ENCODE measurements around the gene FAM168A.

Gene FAM168A

GRCh38 chr11:73542175-73542574 is 55.7 kb downstream of the FAM168A start:
- H3K9me3 ChIP-seq, result no peaks in the 10 kb centered on the region
- peak overlapping the region in 1 of 2 experiments; percentile 15 for H3K4me3 ChIP-seq (ENCODE audit: low read depth in 1 of 2, low read length in 1 of 2)
- H3K4me1 ChIP-seq (ENCODE audit: control insufficient read depth in 1 of 2, insufficient read depth in 1 of 2, low read depth in 1 of 2, low read length in 1 of 2), result peaks cover 39 to 61% of the 10 kb centered on the region in 2 experiments
- H3K27me3 ChIP-seq, result no peaks in the 10 kb centered on the region
- no peaks in the 10 kb centered on the region for H3K36me3 ChIP-seq
- no peak for TF ChIP-seq CTCF (IDR thresholded peaks at IDR 0.05)
- peak overlapping the region; percentile 67 for H3K27ac ChIP-seq

- H3K27ac ChIP-seq, result peak overlapping the region; percentile 75
- H3K4me1 ChIP-seq (ENCODE audit: control insufficient read depth in 1 of 2, insufficient read depth in 1 of 2, low read depth in 1 of 2, low read length in 1 of 2), result peaks cover 40 to 58% of the 10 kb centered on the region in 2 experiments
- H3K36me3 ChIP-seq, result no peaks in the 10 kb centered on the region
- H3K4me3 ChIP-seq (ENCODE audit: low read depth in 1 of 2, low read length in 1 of 2), result no peak overlapping the region
- no peak for TF ChIP-seq CTCF (IDR thresholded peaks at IDR 0.05)
- H3K27me3 ChIP-seq, result no peaks in the 10 kb centered on the region
- H3K9me3 ChIP-seq, result no peaks in the 10 kb centered on the region
These were observed 58.3 kb downstream of the FAM168A start for GRCh38 chr11:73539506-73540084.

- Histone ChIP-seq H3K36me3 (no peaks in the 10 kb centered on the region), H3K4me1 (ENCODE audit: control insufficient read depth in 1 of 2, insufficient read depth in 1 of 2, low read depth in 1 of 2, low read length in 1 of 2) (peaks cover 40 to 58% of the 10 kb centered on the region in 2 experiments), H3K27ac (peak overlapping the region; percentile 75), H3K9me3 (no peaks in the 10 kb centered on the region), H3K4me3 (ENCODE audit: low read depth in 1 of 2, low read length in 1 of 2) (no peak overlapping the region), H3K27me3 (no peaks in the 10 kb centered on the region)
- TF ChIP-seq CTCF (IDR thresholded peaks at IDR 0.05), result no peak
These were observed 59.5 kb downstream of the FAM168A start for GRCh38 chr11:73538381-73538872.

GRCh38 chr11:73537969-73538368 is 59.9 kb downstream of the FAM168A start:
- Histone ChIP-seq H3K4me3 (ENCODE audit: low read depth in 1 of 2, low read length in 1 of 2) (no peak overlapping the region), H3K9me3 (no peaks in the 10 kb centered on the region), H3K27me3 (no peaks in the 10 kb centered on the region), H3K4me1 (ENCODE audit: control insufficient read depth in 1 of 2, insufficient read depth in 1 of 2, low read depth in 1 of 2, low read length in 1 of 2) (peaks cover 39 to 58% of the 10 kb centered on the region in 2 experiments), H3K27ac (peak overlapping the region; percentile 75), H3K36me3 (no peaks in the 10 kb centered on the region)
- no peak for TF ChIP-seq CTCF (IDR thresholded peaks at IDR 0.05)

GRCh38 chr11:73536961-73537360 is 61.0 kb downstream of the FAM168A start:
- peak overlapping the region; percentile 75 for H3K27ac ChIP-seq
- no peaks in the 10 kb centered on the region for H3K27me3 ChIP-seq
- no peaks in the 10 kb centered on the region for H3K9me3 ChIP-seq
- H3K36me3 ChIP-seq, result no peaks in the 10 kb centered on the region
- H3K4me1 ChIP-seq (ENCODE audit: control insufficient read depth in 1 of 2, insufficient read depth in 1 of 2, low read depth in 1 of 2, low read length in 1 of 2), result peaks cover 29 to 48% of the 10 kb centered on the region in 2 experiments
- no peak overlapping the region for H3K4me3 ChIP-seq (ENCODE audit: low read depth in 1 of 2, low read length in 1 of 2)
- no peak for TF ChIP-seq CTCF (IDR thresholded peaks at IDR 0.05)
